COR-L47 (cell line): ENCODE measurements around the gene SSU72.
"Not testable (repeated sequence)": the region's sequence is repeated elsewhere in the genome, so short reads cannot be mapped to it uniquely, and the experiment has no call there.

ENCODE experiments used
- DNase-seq: peaks from one replicate; lab custom pipeline; 2025; lab: John Stamatoyannopoulos, UW

SSU72 gene

GRCh38 chr1:1540818-1541628 lies 33.6 kb downstream of the SSU72 start:
- DNase-seq, result no peak

- peak; percentile 67 for DNase-seq
Measured at GRCh38 chr1:1540090-1540817, 34.4 kb downstream of the SSU72 start, which contains the start of gene TMEM240. Gene TMEM240 (minus strand): TSS chr1:1540624. CDS start chr1:1540346, 278 bp downstream.

GRCh38 chr1:1539310-1540089 lies 35.2 kb downstream of the SSU72 start:
- DNase-seq, result no peak

- no peak for DNase-seq
Measured at GRCh38 chr1:1538989-1539309, 35.7 kb downstream of the SSU72 start.

GRCh38 chr1:1538334-1538733 lies 36.3 kb downstream of the SSU72 start:
- no peak for DNase-seq

- no peak for DNase-seq
Measured at GRCh38 chr1:1537626-1538250, 36.9 kb downstream of the SSU72 start.

GRCh38 chr1:1536938-1537546 lies 37.6 kb downstream of the SSU72 start:
- no peak for DNase-seq

GRCh38 chr1:1536019-1536937 lies 38.4 kb downstream of the SSU72 start:
- no peak for DNase-seq

- DNase-seq, result no peak
Measured at GRCh38 chr1:1535201-1536018, 39.3 kb downstream of the SSU72 start.

GRCh38 chr1:1534401-1535154 lies 40.1 kb downstream of the SSU72 start:
- no peak for DNase-seq

GRCh38 chr1:1533894-1534291 lies 40.8 kb downstream of the SSU72 start:
- not testable (repeated sequence) for DNase-seq

GRCh38 chr1:1533176-1533893 lies 41.3 kb downstream of the SSU72 start:
- not testable (repeated sequence) for DNase-seq

- DNase-seq, result no peak
Measured at GRCh38 chr1:1531947-1532346, 42.7 kb downstream of the SSU72 start.

GRCh38 chr1:1529936-1530335 lies 44.7 kb downstream of the SSU72 start:
- DNase-seq, result no peak

GRCh38 chr1:1529321-1529720 lies 45.3 kb downstream of the SSU72 start:
- no peak for DNase-seq

GRCh38 chr1:1528301-1529267 lies 46.1 kb downstream of the SSU72 start:
- no peak for DNase-seq
